HFFc6 (cell line): ENCODE measurements around the gene MN1. TPM values are rescaled to one million over a fixed set of nuclear protein-coding genes. Genes with fewer than 3 reads are reported as not detected.

ENCODE experiments used
- DNase-seq: peaks from one replicate; pipeline ENCODE4 v3.0.0-alpha.2; 2018
- H3K27ac Mint-ChIP-seq: 2 replicates; pipeline ENCODE4 v1.8.0; 2020; ENCODE audit warnings: mild to moderate bottlenecking, mixed read lengths
- H3K27me3 Mint-ChIP-seq: 2 replicates; pipeline ENCODE4 v1.8.0; 2021; ENCODE audit warnings: mild to moderate bottlenecking, moderate library complexity, mixed read lengths; ENCODE audit not compliant: insufficient read depth
- H3K36me3 Mint-ChIP-seq: 2 replicates; pipeline ENCODE4 v1.8.0; 2021; ENCODE audit warnings: low read depth, mixed read lengths
- H3K4me1 Mint-ChIP-seq: 2 replicates; pipeline ENCODE4 v1.8.0; 2020; ENCODE audit warnings: low read depth, mixed read lengths
- H3K4me3 Mint-ChIP-seq: 2 replicates; pipeline ENCODE4 v1.8.0; 2020; ENCODE audit warnings: mild to moderate bottlenecking, moderate library complexity, mixed read lengths
- H3K9me3 Mint-ChIP-seq: 2 replicates; pipeline ENCODE4 v1.8.0; 2020; ENCODE audit warnings: mild to moderate bottlenecking, mixed read lengths
- CTCF ChIP-seq: fragments of 200-600 bp; sonication (generic); IDR thresholded peaks from 2 replicates; pipeline ENCODE4 v1.5.0; 2021; ENCODE audit warnings: antibody characterized with exemption, mild to moderate bottlenecking
- total RNA-seq, 6 experiments: library from RNA; stranded (reverse); fragmentation: NEBNext Ultra II Directional; extraction: Animal tissue kit (Norgen Biotek cat#: 25700); gene quantifications; 2 replicates in 1 of 6; 3 replicates in 5 of 6; pipeline ENCODE4 v1.2.3, GENCODE V29; 2021

Gene MN1
- total RNA-seq, 6 experiments from 2014 or later = 0.09 to 0.14 (median 0.12) TPM

- no peak overlapping the region for H3K4me3 Mint-ChIP-seq
- H3K27ac Mint-ChIP-seq = no peak overlapping the region
- H3K9me3 Mint-ChIP-seq = peaks cover 5% of the 10 kb centered on the region; the same call in 1 of the 2 replicates
- no peak for DNase-seq
- H3K27me3 Mint-ChIP-seq = peaks cover 44% of the 10 kb centered on the region
- H3K4me1 Mint-ChIP-seq = no peaks in the 10 kb centered on the region; the same call in 1 of the 2 replicates
- TF ChIP-seq CTCF = no peak
- no peaks in the 10 kb centered on the region for H3K36me3 Mint-ChIP-seq
Observed at GRCh38 chr22:27732841-27733240, 68.7 kb downstream of the MN1 start.

GRCh38 chr22:27732391-27732790 is 69.2 kb downstream of the MN1 start:
- Mint-ChIP-seq H3K4me1 (peaks cover 3% of the 10 kb centered on the region), H3K4me3 (no peak overlapping the region), H3K36me3 (no peaks in the 10 kb centered on the region), H3K27me3 (peaks cover 41% of the 10 kb centered on the region), H3K9me3 (peaks cover under 1% of the 10 kb centered on the region; the same call in 1 of the 2 replicates), H3K27ac (no peak overlapping the region)
- DNase-seq = no peak
- no peak for TF ChIP-seq CTCF

GRCh38 chr22:27731621-27732020 is 69.9 kb downstream of the MN1 start:
- Mint-ChIP-seq H3K9me3 (no peaks in the 10 kb centered on the region), H3K27ac (no peak overlapping the region), H3K27me3 (peaks cover 40% of the 10 kb centered on the region), H3K4me1 (peaks cover 11% of the 10 kb centered on the region), H3K36me3 (no peaks in the 10 kb centered on the region), H3K4me3 (no peak overlapping the region)
- no peak for TF ChIP-seq CTCF
- no peak for DNase-seq

GRCh38 chr22:27730641-27731433 is 70.7 kb downstream of the MN1 start:
- no peak overlapping the region for H3K4me3 Mint-ChIP-seq
- H3K27me3 Mint-ChIP-seq = peaks cover 34% of the 10 kb centered on the region
- H3K36me3 Mint-ChIP-seq = no peaks in the 10 kb centered on the region
- H3K9me3 Mint-ChIP-seq = no peaks in the 10 kb centered on the region
- DNase-seq = no peak
- H3K4me1 Mint-ChIP-seq = peaks cover 15% of the 10 kb centered on the region
- no peak for TF ChIP-seq CTCF
- H3K27ac Mint-ChIP-seq = no peak overlapping the region

GRCh38 chr22:27729246-27729645 is 72.3 kb downstream of the MN1 start:
- H3K27ac Mint-ChIP-seq = no peak overlapping the region
- no peaks in the 10 kb centered on the region for H3K36me3 Mint-ChIP-seq
- H3K4me3 Mint-ChIP-seq = no peak overlapping the region
- peaks cover 28% of the 10 kb centered on the region for H3K27me3 Mint-ChIP-seq
- H3K9me3 Mint-ChIP-seq = no peaks in the 10 kb centered on the region
- no peak for DNase-seq
- TF ChIP-seq CTCF = no peak
- H3K4me1 Mint-ChIP-seq = peaks cover 15% of the 10 kb centered on the region
